ENCODE results near the gene DLGAP5.

DNA sequence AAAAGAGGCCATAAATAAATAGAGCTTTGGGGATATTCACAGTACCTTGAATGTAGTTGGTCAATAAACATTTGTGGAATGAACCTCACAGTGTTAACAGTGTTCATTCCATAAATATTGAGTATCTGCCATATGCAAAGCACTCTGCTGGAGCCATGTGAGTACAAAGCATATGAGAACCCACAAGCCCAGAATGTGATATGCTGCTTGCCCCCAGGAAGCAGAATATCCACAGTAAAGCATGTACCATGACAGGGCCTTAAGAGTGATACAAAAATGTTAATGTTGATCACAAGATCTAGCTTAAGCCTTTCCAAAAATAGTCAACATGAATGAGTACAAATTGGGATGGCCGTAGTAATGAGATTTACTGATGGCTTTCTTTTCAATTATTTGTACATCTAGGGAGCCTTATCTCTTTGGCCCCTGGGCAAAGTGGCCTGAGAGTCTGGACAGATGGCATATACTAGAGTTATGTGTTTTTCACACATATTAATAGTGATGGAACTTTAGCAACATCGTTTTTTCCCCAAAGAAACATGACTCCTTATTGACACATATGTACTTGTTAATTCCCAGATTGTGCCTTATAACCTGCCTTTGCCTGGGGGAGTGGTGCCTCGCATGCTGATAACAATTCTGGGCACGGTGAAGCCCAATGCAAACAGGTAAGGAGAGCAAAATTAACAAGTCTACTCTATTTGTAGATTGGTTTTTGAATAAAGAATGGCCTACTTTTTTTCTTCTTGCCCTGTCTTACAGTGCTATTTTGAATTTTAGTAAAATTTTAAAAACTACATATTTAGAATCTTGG, 51.5 kb downstream of the DLGAP5 start:
- TF ChIP-seq, protein P1, sequence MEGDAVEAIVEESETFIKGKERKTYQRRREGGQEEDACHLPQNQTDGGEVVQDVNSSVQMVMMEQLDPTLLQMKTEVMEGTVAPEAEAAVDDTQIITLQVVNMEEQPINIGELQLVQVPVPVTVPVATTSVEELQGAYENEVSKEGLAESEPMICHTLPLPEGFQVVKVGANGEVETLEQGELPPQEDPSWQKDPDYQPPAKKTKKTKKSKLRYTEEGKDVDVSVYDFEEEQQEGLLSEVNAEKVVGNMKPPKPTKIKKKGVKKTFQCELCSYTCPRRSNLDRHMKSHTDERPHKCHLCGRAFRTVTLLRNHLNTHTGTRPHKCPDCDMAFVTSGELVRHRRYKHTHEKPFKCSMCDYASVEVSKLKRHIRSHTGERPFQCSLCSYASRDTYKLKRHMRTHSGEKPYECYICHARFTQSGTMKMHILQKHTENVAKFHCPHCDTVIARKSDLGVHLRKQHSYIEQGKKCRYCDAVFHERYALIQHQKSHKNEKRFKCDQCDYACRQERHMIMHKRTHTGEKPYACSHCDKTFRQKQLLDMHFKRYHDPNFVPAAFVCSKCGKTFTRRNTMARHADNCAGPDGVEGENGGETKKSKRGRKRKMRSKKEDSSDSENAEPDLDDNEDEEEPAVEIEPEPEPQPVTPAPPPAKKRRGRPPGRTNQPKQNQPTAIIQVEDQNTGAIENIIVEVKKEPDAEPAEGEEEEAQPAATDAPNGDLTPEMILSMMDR (IDR thresholded peaks at IDR 0.05; ENCODE audit: poor library complexity, severe bottlenecking): no peak
- TF ChIP-seq RAD21 (conservative IDR thresholded peaks at IDR 0.05): no peak
- no peak for TF ChIP-seq EZH2 (IDR thresholded peaks at IDR 0.05; ENCODE audit: borderline replicate concordance, insufficient read depth, low read length, poor library complexity, severe bottlenecking)
